ENCODE data around the gene OTOS.

The OTOS gene

GRCh38 chr2:240140511-240140910, at the start of gene OTOS:
Gene OTOS (minus strand): TSS chr2:240140658. CDS start chr2:240140326, 332 bp downstream.
- no peak within 1 kb of the TSS for H3K4me3 ChIP-seq (ENCODE audit: low read depth, low read length)
- TF ChIP-seq CTCF (conservative IDR thresholded peaks at IDR 0.05; ENCODE audit: low read depth, low read length), result no peak
- DNase-seq (ENCODE audit: low read depth), result no peak

GRCh38 chr2:240189686-240190085, 49.2 kb upstream of the OTOS start:
- no peak for DNase-seq (ENCODE audit: low read depth)
- no peak overlapping the region for H3K4me3 ChIP-seq (ENCODE audit: low read depth, low read length)
- no peak for TF ChIP-seq CTCF (conservative IDR thresholded peaks at IDR 0.05; ENCODE audit: low read depth, low read length)

- TF ChIP-seq CTCF (conservative IDR thresholded peaks at IDR 0.05; ENCODE audit: low read depth, low read length), result no peak
- DNase-seq (ENCODE audit: low read depth), result no peak
- H3K4me3 ChIP-seq (ENCODE audit: low read depth, low read length), result no peak overlapping the region
These were observed 47.6 kb upstream of the OTOS start for GRCh38 chr2:240187989-240188590.

GRCh38 chr2:240186191-240186725, 45.8 kb upstream of the OTOS start:
- no peak for DNase-seq (ENCODE audit: low read depth)
- no peak overlapping the region for H3K4me3 ChIP-seq (ENCODE audit: low read depth, low read length)
- TF ChIP-seq CTCF (conservative IDR thresholded peaks at IDR 0.05; ENCODE audit: low read depth, low read length), result no peak

- no peak for TF ChIP-seq CTCF (conservative IDR thresholded peaks at IDR 0.05; ENCODE audit: low read depth, low read length)
- no peak for DNase-seq (ENCODE audit: low read depth)
- no peak overlapping the region for H3K4me3 ChIP-seq (ENCODE audit: low read depth, low read length)
These were observed 44.2 kb upstream of the OTOS start for GRCh38 chr2:240184656-240185055.

GRCh38 chr2:240183875-240184590, 43.6 kb upstream of the OTOS start:
- no peak overlapping the region for H3K4me3 ChIP-seq (ENCODE audit: low read depth, low read length)
- DNase-seq (ENCODE audit: low read depth), result no peak
- TF ChIP-seq CTCF (conservative IDR thresholded peaks at IDR 0.05; ENCODE audit: low read depth, low read length), result no peak

Data from choroid plexus epithelial cell (primary cell).